ENCODE measurements around the gene HHIPL1.

Gene HHIPL1

GRCh38 chr14:99678198-99678597, 33.3 kb downstream of the HHIPL1 start:
- TF ChIP-seq, protein P1, sequence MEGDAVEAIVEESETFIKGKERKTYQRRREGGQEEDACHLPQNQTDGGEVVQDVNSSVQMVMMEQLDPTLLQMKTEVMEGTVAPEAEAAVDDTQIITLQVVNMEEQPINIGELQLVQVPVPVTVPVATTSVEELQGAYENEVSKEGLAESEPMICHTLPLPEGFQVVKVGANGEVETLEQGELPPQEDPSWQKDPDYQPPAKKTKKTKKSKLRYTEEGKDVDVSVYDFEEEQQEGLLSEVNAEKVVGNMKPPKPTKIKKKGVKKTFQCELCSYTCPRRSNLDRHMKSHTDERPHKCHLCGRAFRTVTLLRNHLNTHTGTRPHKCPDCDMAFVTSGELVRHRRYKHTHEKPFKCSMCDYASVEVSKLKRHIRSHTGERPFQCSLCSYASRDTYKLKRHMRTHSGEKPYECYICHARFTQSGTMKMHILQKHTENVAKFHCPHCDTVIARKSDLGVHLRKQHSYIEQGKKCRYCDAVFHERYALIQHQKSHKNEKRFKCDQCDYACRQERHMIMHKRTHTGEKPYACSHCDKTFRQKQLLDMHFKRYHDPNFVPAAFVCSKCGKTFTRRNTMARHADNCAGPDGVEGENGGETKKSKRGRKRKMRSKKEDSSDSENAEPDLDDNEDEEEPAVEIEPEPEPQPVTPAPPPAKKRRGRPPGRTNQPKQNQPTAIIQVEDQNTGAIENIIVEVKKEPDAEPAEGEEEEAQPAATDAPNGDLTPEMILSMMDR (IDR thresholded peaks at IDR 0.05), result no peak

GRCh38 chr14:99679111-99679510, 34.2 kb downstream of the HHIPL1 start:
- TF ChIP-seq, protein P1 (IDR thresholded peaks at IDR 0.05), result no peak

DNA sequence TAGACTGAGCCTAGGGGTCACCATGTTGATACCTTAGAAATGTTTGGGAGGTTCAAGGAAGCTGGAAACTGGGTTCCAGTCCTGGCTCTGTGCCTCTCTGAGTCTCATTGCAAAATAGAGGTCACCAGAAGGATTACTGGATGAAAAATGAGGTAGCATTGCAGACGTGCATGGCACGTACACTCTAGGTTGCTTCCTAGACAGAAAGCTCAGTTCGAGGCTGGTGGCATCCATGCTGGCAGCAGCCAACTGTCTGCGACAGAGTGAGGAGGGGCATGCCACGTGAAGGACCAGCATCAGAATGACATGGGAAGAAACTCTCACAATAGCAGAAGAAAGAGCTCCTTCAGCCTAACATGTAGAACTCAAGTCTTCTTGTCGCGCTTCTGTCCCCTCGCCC, 34.6 kb downstream of the HHIPL1 start:
- TF ChIP-seq, protein P1 (IDR thresholded peaks at IDR 0.05), result no peak

DNA sequence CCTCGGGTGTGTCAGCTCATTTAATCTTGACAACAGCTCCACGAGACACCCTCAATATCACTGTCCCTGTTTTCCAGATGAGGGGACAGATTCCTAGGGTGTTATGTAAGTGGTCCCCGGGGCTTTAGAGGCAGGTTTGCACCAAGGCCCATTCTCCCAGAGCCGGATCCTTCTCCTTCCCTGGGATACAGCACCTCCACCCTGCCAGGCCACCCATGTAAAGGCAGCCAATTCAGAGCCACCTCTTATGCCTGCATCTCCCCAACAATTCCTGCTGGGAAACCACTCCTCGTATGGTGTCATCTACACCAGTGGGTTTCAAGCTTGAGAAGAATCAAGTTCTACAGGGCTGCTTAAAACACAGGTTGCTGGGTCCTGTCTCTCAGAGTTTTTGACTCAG, 35.1 kb downstream of the HHIPL1 start:
- TF ChIP-seq, protein P1 (IDR thresholded peaks at IDR 0.05), result no peak

GRCh38 chr14:99681101-99681831, 36.3 kb downstream of the HHIPL1 start:
- TF ChIP-seq, protein P1 (IDR thresholded peaks at IDR 0.05), result no peak

DNA sequence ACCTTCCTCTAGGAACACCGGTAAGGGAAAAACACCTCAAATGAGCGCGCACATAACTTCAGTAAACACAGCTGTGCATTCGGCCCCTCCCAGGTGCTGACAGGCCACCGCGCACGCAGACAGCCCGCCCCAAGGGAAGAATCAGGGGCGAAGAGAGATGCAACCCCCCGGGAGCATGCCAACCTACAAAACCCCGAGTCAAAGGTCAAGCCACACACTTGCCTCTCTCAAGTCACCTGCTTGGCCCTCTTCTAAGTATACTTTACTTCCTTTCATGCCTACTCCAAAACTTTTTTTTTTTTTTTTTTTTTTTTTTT, 36.9 kb downstream of the HHIPL1 start:
- TF ChIP-seq, protein P1 (IDR thresholded peaks at IDR 0.05), result no peak

GRCh38 chr14:99682809-99683618, 38.1 kb downstream of the HHIPL1 start:
- TF ChIP-seq, protein P1 (IDR thresholded peaks at IDR 0.05), result peak; percentile 99
